ENCODE data around the gene ZNG1A. TPM values are rescaled to one million over a fixed set of nuclear protein-coding genes. Genes with fewer than 3 reads are reported as not detected.
A peak's percentile ranks its signal among the peaks of the same experiment; 100 is the strongest.
"Not testable (repeated sequence)": the region's sequence is repeated elsewhere in the genome, so short reads cannot be mapped to it uniquely, and the experiment has no call there.

ZNG1A gene
- 57.9 TPM for total RNA-seq

DNA sequence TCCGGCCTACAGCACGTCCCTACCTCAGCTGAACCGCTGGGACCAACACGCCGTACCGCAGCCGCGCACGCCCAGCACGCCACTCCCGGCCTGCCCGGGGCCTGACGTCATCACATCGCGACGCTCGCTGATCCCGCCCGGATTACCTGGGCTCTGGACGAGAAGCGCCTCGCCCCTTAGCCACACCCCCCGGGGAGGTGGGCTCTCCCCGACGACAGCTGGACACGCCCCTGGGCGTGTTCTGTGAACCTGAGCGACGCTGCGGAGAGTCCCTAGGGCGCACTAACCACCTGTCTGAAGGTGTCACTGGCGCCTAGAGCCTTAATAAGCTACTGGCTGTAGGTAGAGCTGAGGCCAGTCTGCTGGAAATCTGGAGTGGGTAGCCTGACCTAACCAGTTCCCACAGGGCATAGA, at the start of gene ZNG1A:
TSS of gene ZNG1A (minus strand) at position 87 of the 414 bp plus-strand sequence. CDS start 87 bp downstream, outside the sequence.
- not testable (repeated sequence) for DNase-seq (ENCODE audit: low spot score)

DNA sequence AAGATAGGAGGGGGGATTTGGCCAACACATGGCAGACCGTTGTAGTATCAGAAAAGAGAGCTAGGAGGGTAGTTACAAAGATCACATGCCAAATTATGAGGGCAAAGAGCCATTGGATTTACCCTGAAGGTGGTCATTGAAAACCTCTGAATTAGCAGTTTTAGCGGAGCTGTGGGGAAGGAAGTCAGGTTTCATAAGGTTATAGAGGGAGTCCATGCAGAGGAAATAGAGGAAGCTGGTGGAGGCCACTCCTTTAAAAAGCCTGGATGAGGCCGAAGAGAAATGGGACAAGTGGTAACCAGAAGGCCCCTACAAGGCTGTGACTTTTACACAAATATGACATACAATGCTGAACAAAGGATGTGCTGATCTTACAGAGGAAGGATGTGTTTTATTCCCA, 49.0 kb upstream of the ZNG1A start:
- DNase-seq (ENCODE audit: low spot score) = no peak

DNA sequence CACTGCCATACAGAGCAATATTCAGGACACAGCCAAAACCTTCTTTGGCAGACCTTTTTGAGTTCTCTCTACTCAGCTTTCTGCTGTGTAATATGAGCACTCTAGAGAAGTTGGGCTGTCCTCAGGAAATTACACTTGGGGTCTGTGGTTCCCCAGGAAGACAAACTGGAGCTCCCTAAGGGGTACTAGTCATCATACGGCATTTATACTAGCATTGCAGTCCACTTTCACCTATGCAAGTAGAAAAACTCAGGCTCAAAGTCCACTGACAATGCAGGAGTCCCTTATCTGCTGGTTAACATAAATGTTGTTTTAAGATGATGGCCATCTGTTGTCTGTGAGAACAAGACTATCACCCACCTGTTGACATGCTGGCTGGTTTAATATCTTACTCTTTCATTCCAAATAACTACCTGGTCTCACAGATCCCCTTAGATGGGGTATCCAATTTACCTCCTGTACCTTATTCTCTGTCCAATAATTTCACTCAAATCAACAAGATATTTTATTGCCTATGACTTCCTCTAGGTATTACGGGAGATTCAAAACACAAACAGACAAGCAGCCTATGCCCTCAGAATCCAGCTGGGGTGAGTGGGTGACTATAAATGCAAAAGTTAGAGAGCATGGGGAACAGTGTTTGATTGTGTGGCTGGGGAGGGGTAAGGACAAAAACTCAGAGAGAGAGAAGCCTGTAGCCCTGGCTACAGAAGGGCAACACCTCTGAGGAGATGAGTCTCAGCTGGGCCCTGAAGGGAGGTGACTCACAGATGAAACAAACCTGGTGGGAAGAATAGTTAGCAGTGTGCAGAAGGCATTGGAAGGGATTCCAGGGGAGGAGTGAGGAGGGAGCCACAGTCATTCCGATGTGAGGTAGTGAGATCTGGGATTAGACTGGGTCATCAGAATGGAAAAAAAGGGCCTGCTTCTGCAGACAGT, 46.0 kb upstream of the ZNG1A start:
- no peak for DNase-seq (ENCODE audit: low spot score)

DNA sequence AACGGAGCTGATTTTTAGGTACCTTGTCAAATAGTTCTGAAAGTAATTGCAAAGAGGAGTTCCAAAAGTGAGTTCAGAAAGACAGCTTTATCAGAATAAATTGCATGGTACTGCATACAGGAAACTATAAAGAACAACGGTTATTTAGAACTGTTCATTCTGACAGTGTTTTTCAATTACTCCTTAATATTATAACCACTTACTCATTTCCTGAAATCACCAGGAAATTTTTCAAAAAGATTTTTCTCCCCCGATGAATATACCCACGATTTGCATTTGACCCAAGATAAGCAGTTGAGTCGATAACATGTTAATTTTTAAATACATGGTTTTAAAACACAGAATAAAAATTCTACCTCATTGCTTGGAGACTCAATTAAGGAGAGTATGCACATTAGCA, 45.2 kb upstream of the ZNG1A start:
- DNase-seq (ENCODE audit: low spot score) = no peak

DNA sequence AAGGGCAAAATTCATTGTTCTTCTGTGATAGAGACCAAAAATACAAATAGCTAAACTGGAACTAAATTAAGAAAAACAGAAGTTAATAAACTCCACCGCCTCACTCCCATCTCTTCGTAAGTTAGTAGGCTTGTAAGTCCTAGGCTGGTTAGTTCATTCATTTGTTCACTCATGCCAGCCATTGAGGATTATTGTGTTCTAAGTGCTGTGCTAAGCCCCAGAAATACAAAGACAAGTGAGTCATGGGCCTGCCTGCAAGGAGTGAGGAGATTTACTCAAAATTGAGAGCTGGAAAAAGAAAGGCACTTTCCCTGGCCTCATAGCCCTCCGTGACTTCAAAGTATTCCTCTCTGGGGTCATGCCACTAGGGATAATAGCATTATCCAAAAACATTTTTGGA, 44.3 kb upstream of the ZNG1A start:
- no peak for DNase-seq (ENCODE audit: low spot score)

DNA sequence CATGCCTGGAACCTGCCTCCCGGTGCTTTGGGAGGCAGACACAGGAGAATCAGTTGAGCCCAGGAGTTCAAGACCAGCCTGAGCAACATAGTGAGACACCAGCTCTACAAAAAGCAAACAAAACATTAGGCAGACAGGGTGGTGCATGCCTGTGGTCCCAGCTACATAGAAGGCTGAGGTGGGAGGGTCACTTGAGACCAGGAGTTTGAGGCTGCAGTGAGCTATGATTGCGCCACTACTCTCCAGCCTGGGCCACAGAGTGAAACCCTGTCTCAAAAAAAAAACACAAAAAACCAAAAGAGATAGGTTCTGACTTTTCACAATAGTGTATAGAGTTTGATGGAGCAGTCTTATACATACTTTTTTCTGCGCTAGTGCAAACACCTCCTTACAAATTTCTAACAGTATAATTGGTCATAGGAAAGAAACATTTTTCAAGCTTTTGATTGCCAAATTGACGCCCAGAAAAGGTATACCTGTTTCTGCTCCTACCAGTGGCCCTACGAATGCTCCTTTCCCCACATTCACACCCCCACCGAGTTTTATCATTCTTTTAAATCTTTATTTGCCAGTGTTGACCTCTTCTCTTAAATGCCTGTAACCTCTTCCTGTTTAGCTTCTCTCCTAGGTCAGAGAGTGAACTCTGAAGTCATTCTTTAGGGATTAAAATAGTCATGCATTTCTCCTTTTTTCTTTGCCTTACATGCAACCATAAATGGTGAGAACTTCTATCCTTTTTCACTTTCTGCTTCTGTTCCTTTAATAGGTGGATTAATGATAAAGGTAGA, 43.3 kb upstream of the ZNG1A start:
- DNase-seq (ENCODE audit: low spot score) = no peak

DNA sequence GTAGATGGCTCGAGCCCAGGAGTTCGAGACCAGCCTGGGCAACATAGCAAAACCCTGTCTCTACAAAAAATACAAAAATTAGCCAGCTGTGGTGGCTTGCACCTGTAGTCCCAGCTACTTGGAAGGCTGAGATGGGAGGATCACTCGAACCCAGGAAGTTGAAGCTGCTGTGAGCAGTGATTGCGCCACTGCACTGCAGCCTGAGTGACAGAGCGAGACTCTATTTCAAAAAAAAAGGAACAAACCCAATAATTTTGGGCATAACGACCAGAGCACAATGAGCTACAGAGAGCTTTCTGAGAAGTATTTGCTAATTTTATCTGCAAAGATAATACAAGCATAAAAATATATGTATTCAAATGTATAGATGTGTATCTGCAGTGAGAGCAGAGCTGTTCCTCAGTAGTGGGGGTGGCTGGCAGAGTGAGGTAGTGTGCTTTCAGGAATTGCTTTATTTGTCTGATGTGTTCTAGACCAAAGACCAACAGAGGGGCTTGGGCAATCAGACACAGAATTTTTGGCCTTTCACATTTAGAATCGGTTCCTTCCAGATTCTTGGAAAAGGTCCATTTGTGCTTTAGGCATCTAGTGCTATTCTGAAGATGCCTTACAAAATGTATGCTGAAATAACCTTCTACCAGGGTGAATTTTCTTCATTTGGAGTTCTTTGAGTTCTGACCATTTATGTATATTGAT, 41.0 kb upstream of the ZNG1A start:
- DNase-seq (ENCODE audit: low spot score) = no peak

DNA sequence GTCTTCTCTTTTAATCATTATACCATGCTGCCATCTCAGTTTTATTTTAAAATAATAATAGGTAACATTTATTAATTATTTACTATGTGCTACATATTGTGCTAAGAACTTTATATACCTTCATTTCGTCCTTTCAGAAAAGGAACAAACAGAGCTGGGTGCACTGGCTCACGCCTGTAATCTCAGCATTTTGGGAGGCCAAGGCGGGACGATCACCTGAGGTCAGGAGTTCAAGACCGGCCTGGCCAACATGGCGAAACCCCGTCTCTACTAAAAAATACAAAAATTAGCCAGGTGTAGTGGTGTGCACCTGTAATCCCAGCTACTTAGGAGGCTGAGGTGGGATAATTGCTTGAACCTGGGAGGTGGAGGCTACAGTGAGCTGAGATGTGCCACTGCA, 40.2 kb upstream of the ZNG1A start:
- DNase-seq (ENCODE audit: low spot score) = not testable (repeated sequence)

DNA sequence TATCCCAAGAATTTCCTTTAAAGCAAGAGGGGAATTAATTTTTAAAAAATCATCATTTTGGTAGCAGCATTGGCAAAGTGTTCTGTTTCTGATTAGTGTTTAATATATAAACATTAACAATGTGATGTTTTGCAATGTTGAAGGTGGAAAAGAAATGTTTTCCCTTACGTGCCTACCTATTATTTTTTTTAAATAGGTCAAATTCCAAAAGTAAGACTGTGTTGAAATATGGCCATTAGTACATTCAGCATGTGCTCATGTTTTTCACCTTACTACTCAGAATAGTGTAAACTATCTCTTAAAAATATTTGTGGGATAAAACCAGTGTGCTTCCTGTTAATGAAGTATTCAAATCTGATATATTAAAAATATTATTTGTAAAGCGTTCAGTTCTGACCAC, 39.1 kb upstream of the ZNG1A start:
- no peak for DNase-seq (ENCODE audit: low spot score)

DNA sequence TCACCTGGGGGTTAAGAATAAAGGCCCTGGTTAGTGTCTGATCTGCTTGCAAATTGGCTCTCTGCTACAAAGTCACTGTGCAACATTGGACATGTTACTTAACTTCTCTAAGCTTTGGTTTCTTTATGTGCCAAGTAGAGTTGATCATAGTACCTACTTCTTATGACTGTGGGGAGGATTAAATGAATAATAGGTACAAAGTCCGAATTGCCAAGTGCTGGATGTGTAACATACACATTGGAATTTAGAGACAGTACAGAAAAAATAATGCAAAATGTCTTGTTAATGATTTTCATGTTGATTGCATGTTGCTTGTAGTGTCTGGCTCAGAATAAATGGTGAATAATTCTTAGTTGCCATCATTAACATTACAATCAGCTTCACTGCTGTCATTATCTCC, 38.0 kb upstream of the ZNG1A start:
- DNase-seq (ENCODE audit: low spot score) = no peak

DNA sequence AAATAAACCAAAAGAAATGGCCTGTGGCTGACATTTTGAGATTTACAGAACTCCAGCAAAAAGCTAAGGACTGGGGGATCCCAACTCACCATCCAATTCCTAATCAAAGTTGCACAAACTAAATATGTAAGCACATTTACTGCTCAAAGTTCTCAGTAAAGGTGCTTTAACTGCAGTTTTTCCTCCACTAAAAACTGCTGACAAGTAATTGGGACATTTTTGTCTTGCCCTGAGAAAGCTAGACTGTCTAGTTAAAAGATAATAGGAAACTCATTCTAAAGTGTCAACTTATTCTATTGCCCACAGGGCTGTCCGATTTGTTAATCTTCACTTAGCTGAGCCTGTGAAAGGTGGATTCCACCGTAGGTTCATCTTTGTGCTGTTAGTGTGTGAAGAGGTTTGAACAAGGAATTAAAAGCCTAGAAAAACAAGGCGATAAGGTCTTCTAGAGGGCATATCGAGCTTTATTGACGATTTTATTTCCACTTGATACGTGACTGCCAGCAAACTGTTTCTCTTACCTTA, 36.8 kb upstream of the ZNG1A start:
- no peak for DNase-seq (ENCODE audit: low spot score)

DNA sequence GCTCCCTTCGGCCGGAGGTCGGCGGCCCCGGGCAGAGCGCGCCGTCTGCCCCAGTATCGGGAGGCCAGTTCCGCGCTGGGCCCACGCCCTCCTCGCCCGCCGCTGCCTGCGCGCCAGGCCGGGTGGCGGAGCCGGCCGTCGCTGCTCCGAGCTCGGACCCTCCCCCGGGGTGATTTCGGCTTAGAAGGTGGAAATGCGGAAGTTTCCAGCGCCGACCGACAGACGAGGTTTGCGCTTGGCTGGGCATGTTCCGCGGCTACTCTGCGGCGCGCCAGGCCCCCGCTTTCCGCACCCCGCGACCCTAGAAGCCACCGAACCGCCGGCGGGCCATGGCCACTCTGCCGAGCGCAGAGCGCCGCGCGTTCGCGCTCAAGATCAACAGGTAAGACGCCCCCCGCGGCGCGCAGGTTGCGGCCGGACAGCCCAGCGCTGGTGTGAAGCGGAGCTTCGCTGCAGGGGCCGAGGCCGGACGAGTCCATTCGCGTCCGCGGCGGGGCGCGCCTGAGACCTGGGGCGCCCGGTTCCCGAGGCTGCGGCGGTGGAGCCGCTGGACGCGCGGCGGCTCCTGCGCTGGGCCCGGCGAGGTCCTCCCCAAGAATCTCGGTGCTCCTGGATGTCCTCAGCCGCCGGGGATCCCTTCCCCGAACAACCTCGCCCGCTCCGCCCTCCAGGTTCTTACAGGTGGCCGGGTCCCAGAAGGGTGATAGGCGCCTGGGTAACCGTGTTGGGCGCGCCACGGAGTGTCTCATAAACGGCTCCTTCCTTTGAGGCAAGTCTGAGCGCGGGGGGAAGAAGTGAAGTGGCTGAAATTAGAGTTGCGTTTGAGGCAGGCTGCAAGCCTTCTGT, 36.0 kb upstream of the ZNG1A start, which contains the start of gene DOCK8:
TSS of gene DOCK8 (plus strand) at position 218 of the 846 bp plus-strand sequence. CDS start at position 330, 112 bp downstream.
- DNase-seq (ENCODE audit: low spot score) = peak; percentile 72

DNA sequence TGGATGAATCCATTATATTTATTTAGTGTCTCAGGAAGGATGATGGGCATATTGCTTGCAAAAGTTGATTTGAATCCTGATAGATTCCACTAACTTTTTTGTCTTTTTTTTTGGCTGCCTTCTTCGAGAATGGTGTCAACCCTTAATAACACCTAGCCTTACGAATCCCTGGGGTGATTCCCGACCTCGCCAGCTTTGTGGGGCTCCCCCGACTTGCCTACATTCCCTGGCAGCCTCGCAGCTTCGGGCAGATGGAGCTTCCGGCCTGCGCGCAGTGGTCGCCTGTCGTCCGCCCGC, 35.4 kb upstream of the ZNG1A start:
- no peak for DNase-seq (ENCODE audit: low spot score)

DNA sequence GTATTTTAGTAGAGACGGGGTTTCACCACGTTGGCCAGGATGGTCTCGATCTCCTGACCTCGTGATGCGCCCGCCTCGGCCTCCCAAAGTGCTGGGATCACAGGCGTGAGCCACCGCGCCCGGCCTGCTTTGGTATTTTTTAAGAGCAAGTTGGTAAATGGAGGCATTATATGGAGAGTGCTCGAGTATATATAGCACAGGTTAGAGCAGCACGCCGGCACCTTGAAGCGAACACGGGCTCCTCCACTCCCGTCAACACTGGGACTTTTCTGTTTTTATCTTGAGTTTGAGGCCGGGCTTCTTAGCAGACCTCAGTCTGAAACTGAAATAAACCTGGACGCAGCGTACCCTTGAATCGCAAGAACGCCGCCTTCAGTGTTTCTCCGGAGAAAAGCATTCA, 35.0 kb upstream of the ZNG1A start:
- not testable (repeated sequence) for DNase-seq (ENCODE audit: low spot score)

DNA sequence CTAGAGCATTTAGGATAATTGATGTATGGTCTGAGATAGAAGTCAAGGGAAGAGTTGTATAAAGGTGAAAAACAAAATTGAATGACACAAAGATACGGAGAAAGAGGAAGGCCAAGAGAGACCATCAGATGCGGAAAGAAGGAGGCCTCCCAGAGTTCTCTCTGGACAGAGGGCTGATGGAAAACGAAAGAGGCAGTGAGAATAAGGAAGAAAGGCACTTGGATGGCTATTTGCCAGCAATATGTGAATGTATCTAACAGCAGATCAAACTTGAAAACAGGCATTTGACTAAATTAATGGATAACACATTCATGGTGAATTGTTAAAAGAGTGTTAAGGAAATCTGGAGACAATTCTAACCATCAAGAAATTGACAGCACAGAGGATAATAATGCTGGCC, 33.4 kb upstream of the ZNG1A start:
- DNase-seq (ENCODE audit: low spot score) = no peak

DNA sequence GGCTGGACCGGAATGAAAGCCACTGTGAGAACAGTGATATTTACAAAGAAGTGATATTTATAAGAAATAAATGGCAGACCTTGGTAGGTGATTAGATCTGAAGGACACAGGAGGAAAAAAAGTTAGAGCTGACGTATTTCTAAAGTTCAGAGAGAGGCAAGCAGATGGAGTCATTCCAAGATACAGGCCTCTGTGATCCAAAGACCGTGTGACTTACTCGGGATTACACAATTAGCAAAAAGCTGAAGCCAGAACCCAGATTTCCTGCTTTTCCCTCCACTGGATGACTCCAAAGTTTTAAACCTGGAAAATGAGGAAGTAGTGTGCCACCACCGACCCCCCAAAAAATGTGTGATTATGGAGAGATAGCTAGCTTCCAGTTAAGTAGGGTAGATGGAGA, 32.7 kb upstream of the ZNG1A start:
- DNase-seq (ENCODE audit: low spot score) = no peak

DNA sequence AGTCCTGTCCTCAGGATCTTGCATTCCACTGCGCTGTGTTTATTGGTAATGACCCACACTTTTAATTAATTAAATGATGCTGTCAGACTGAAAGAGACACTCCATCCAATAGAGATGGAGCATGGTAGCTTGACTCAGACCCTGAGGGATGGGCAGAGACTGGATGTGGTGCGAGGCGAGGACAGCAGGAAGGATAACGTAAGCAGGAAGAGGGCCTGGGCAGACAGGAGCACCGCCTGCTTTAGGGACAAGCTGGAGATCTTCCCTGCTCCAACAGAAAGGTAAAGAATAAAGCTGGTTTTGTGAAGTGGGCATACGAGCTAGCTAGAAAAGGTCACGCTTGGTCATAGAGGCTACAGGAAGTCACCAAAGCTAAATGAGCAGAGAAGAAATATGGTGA, 32.2 kb upstream of the ZNG1A start:
- no peak for DNase-seq (ENCODE audit: low spot score)

DNA sequence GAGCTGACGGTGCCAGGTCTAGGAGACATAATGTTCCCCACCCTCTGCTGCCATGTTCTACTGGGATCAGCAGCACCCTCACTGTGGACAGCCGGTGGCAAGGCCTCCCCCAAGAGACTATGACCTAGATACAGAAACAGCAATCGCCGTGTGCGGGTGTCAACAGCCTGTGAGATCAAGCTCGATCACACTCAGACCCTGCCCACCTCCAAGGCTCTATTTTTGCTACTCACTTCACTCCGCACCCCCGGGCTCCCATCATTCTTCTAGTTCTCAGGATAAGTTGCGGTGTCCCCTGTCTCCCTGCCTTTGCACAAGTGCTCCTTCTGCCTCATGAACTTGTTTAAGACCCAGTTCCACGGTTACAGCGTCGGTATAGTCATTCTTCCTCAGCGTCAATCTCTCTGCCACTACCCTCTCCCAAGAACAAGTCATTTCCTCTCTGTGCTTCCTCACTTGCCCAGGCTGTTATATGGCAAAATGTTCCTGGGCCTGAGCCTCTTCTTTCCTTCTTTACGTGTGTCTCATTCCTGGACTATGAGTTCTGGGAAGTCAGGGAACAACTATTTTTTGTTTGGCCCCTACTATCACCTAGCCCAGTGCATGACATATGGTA, 30.4 kb upstream of the ZNG1A start:
- DNase-seq (ENCODE audit: low spot score) = no peak

DNA sequence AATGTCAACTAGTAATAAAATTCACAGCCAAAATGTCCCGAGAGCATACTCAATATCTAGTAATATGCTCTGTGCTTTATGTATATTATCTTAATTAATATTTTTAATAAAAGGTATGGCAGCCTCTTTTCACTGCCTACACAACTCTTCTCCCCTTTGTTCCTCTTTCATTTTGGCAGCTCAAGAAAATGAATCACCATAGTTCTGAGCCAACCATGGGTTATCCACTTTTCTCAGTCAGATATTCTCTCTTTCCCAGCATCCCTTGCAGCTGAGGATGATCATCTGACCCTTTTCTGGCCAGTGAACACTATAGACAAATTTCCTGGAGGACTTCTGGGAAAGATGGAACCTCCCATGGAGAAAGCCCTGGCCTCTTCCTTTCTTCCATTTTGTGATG, 27.6 kb upstream of the ZNG1A start:
- DNase-seq (ENCODE audit: low spot score) = no peak

DNA sequence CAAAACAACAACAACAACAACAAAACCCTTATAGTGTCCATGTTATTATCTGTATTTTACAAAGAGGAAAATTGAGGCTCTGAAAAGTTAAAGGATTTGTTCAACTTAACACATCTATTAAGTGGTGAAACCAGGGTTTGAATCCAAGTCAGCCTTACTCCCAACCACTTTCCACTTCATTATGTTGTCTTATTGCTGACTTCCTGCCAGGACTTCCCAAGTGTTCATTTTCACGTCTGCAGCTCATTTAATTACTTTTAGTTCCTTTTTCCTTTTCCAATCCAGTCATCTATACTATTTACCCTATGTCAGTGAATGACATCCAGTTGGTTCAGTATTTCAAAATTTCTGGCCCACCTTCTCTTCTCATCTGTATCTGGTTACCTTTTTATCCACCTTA, 20.7 kb upstream of the ZNG1A start:
- DNase-seq (ENCODE audit: low spot score) = not testable (repeated sequence)
